HG02885 (cell line): Measurements from ENCODE around the gene ATL1.
"Not testable (repeated sequence)": the region's sequence is repeated elsewhere in the genome, so short reads cannot be mapped to it uniquely, and the experiment has no call there.

Experiments used
- ATAC-seq: cut with Tn5 transposase; IDR thresholded peaks from one replicate; pipeline ENCODE4 v1.9.1; 2021; ENCODE audit warnings: mild to moderate bottlenecking; ENCODE audit not compliant: unreplicated experiment, poor library complexity

ATL1 gene

GRCh38 chr14:50599700-50600444 lies 39.9 kb downstream of the ATL1 start:
- ATAC-seq = no peak

GRCh38 chr14:50600849-50601248 lies 40.9 kb downstream of the ATL1 start:
- no peak for ATAC-seq

GRCh38 chr14:50601394-50601793 lies 41.4 kb downstream of the ATL1 start:
- no peak for ATAC-seq

- no peak for ATAC-seq
Measured at GRCh38 chr14:50602035-50602434, 42.1 kb downstream of the ATL1 start.

- no peak for ATAC-seq
Measured at GRCh38 chr14:50603565-50603964, 43.6 kb downstream of the ATL1 start.

GRCh38 chr14:50605766-50606165 lies 45.8 kb downstream of the ATL1 start:
- no peak for ATAC-seq

- no peak for ATAC-seq
Measured at GRCh38 chr14:50606468-50606867, 46.5 kb downstream of the ATL1 start.

- no peak for ATAC-seq
Measured at GRCh38 chr14:50607181-50607580, 47.2 kb downstream of the ATL1 start.

- ATAC-seq = no peak
Measured at GRCh38 chr14:50607761-50608160, 47.8 kb downstream of the ATL1 start.

GRCh38 chr14:50608302-50608851 lies 48.4 kb downstream of the ATL1 start:
- no peak for ATAC-seq

GRCh38 chr14:50610465-50610864 lies 50.5 kb downstream of the ATL1 start:
- ATAC-seq = no peak

- no peak for ATAC-seq
Measured at GRCh38 chr14:50612806-50613205, 52.9 kb downstream of the ATL1 start.

- no peak for ATAC-seq
Measured at GRCh38 chr14:50615056-50615455, 55.1 kb downstream of the ATL1 start.

GRCh38 chr14:50615552-50615951 lies 55.6 kb downstream of the ATL1 start:
- no peak for ATAC-seq

GRCh38 chr14:50616275-50616674 lies 56.3 kb downstream of the ATL1 start:
- ATAC-seq = no peak

- peak; percentile 63 for ATAC-seq
Measured at GRCh38 chr14:50619569-50620141, 59.7 kb downstream of the ATL1 start.

GRCh38 chr14:50620341-50620740 lies 60.4 kb downstream of the ATL1 start:
- ATAC-seq = no peak

- ATAC-seq = no peak
Measured at GRCh38 chr14:50622978-50623377, 63.0 kb downstream of the ATL1 start.

- no peak for ATAC-seq
Measured at GRCh38 chr14:50624447-50624846, 64.5 kb downstream of the ATL1 start.

- not testable (repeated sequence) for ATAC-seq
Measured at GRCh38 chr14:50624947-50625346, 65.0 kb downstream of the ATL1 start.

- ATAC-seq = no peak
Measured at GRCh38 chr14:50631408-50631821, 71.5 kb downstream of the ATL1 start.

- ATAC-seq = no peak
Measured at GRCh38 chr14:50633954-50634353, 74.0 kb downstream of the ATL1 start.
